Stomach (tissue), 9 donors: Measurements from ENCODE around the gene USP24. TPM values are rescaled to one million over a fixed set of nuclear protein-coding genes. Genes with fewer than 3 reads are reported as not detected.
A peak's percentile ranks its signal among the peaks of the same experiment; 100 is the strongest.

Experiments used
- DNase-seq, 2 donors: peaks; one replicate each; pipeline versions ENCODE4 v3.0.0 to v3.0.0-alpha.2; 2013 to 2019
- H3K27ac ChIP-seq, 5 donors: fragments of 200-600 bp in 4 of 5; sonication (generic) in 4 of 5; one replicate each; pipeline ENCODE4 v1.5.1; 2013 to 2019; ENCODE audit warnings: mild to moderate bottlenecking in 1 of 5, moderate library complexity in 1 of 5
- H3K27me3 ChIP-seq, 3 donors: fragments of 200-600 bp; sonication (generic); one replicate each; pipeline ENCODE4 v1.5.1; 2017 to 2019; ENCODE audit warnings: mixed run types in 1 of 3
- H3K36me3 ChIP-seq, 4 donors: fragments of 200-600 bp; sonication (generic); 1 replicate in 3 of 4; 2 replicates in 1 of 4; pipeline ENCODE4 v1.5.1; 2016 to 2019
- H3K4me1 ChIP-seq, 4 donors: fragments of 200-600 bp; sonication (generic); one replicate each; pipeline ENCODE4 v1.5.1; 2016 to 2019
- H3K4me3 ChIP-seq, 4 donors: fragments of 200-600 bp; sonication (generic) in 3 of 4; one replicate each; pipeline ENCODE4 v1.5.1; 2016 to 2019; ENCODE audit warnings: mild to moderate bottlenecking in 1 of 4
- H3K9me3 ChIP-seq, 4 donors: fragments of 200-600 bp; sonication (generic); one replicate each; pipeline ENCODE4 v1.5.1; 2016 to 2019
- CTCF ChIP-seq, 7 experiments: fragments of 450-650 bp in 4 of 7; fragments of 200-600 bp in 3 of 7; sonication (generic) in 3 of 7; IDR thresholded peaks; one replicate each; pipeline ENCODE4 v1.5.1; 2016 to 2019; ENCODE audit warnings: antibody characterized with exemption in 7 of 7, control low read depth in 2 of 7, mild to moderate bottlenecking in 1 of 7
- EP300 ChIP-seq: sonication (generic); formaldehyde crosslinking; IDR thresholded peaks from one replicate; pipeline ENCODE4 v1.6.1; 2017; ENCODE audit warnings: antibody characterized with exemption
- POLR2A ChIP-seq, 4 donors: fragments of 450-650 bp; IDR thresholded peaks; one replicate each; pipeline ENCODE4 v1.6.1; 2016; ENCODE audit warnings: antibody characterized with exemption in 4 of 4, control low read depth in 2 of 4, mild to moderate bottlenecking in 1 of 4, moderate library complexity in 1 of 4
- POLR2AphosphoS5 ChIP-seq, 3 donors: sonication (generic); formaldehyde crosslinking; IDR thresholded peaks; one replicate each; pipeline ENCODE4 v1.6.1; 2016; ENCODE audit warnings: antibody characterized with exemption in 3 of 3
- WGBS, 5 donors: extraction: QIAGEN DNeasy Blood & Tissue Kit in 3 of 5; methylation state at CpG; one replicate each; pipeline versions ENCODE4 v1.1.5 to v1.1.7; 2013 to 2018; 5-methylcytosine and 5-hydroxymethylcytosine counted together
- intact Hi-C: fragments of 100-400 bp; cut with DNase I; formaldehyde crosslinking; loops from one replicate; pipeline ENCODE4 v1.15.1; 2023; ENCODE audit warnings: low total_unique reads
- polyA plus RNA-seq, 3 donors: library from polyadenylated mRNA; stranded (reverse); fragments of 200-250 nt; gene quantifications; one replicate each; pipeline ENCODE4 v1.2.3, GENCODE V29; 2013
- total RNA-seq, 5 donors: library from RNA; depleted of rRNA; stranded (reverse); fragments of >200 nt; gene quantifications; one replicate each; pipeline versions ENCODE4 v1.1.0 to v1.2.3, GENCODE V29; 2014 to 2016
- donor health status: healthy with polysubstance abuse.
- donor health status: Bipolar disorder and iron deficiency.
- donor health status: healthy.

Gene USP24
- total and polyA plus RNA-seq, 8 donors, result 5.5 to 114 (median 17.0) TPM

DNA sequence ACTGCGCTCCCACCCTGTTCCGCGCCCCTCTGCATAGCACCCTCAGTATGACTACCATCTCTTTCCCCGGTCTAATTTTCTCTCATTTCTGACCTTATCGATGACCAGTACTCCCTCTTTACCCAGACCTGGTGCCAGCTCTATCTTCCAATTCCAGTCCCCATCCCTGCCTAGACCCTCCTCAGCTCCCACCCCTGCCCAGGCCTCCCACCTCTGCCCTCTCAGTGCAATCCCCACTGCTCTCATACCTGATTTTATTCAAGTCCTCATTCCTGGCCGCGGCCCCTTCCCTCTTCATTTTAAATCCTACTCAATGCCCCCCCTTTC lies 1.3 kb downstream of the USP24 start:
- 9 to 14% (median 11%) methylated on average over 7 of the region's 7 CpGs for WGBS, 5 donors
- intact Hi-C loops, result no loop called here
- Histone ChIP-seq H3K27ac (peak overlapping the region; percentile 94 to 98 (median 96)), H3K4me1 (peaks cover 28 to 80% (median 58%) of the 10 kb centered on the region in 4 donors), H3K9me3 (no peaks in the 10 kb centered on the region), H3K27me3 (no peaks in the 10 kb centered on the region), H3K36me3 (no peaks in the 10 kb centered on the region), H3K4me3 (peak overlapping the region; percentile 75 to 87 (median 82))
- DNase-seq, result peak in 1 of 2 donors; percentile 44
- no peak for TF ChIP-seq POLR2AphosphoS5 (IDR thresholded peaks at IDR 0.05)
- no peak for TF ChIP-seq EP300
- no peak for TF ChIP-seq CTCF (IDR thresholded peaks at IDR 0.05)
- TF ChIP-seq POLR2A (IDR thresholded peaks at IDR 0.05), result no peak

- peak overlapping the region; percentile 94 to 98 (median 96) for H3K27ac ChIP-seq
Observed at GRCh38 chr1:55213151-55213884, 1.8 kb downstream of the USP24 start.

DNA sequence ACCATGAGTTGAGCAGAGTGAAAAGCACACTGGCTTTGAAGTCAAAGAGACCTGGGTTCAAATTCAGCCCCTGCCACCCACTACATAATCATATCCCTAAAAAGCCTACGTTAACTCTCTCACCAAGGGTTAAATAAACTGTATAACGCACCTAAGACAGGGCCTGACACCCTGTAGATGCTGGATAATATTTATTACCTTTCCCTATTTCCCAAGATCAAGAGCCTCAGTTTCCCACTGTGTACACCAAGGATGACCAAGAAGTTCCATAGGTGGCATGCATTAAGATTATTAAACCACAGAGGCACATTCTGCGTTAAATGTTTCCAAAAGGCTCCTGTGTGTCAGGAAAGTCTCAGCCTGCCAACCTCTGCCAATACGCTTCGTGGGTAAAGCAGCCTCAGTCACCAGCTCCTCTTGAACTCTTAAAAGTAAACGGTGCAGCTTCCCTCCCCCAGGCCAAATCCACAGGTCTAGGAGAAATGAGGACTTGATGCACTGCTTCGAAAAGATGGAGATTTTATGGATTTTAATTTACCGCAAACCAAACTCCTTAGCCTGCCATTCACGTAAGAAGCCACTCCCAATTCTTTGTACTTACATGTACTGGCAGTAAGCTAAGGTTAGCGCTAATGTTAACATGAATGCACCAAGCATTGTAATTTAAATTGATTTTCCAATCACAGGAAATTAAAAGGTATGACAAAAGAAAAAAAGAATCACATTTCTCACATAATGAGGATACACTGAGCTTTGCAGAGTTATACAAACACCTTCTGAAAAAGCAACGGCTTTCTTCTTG lies 2.6 kb downstream of the USP24 start:
- TF ChIP-seq EP300 (no peak), CTCF (IDR thresholded peaks at IDR 0.05) (no peak), POLR2A (IDR thresholded peaks at IDR 0.05) (no peak), POLR2AphosphoS5 (IDR thresholded peaks at IDR 0.05) (no peak)
- no peak for DNase-seq
- 19 to 35% (median 33%) methylated on average over 11 of the region's 11 CpGs for WGBS, 5 donors
- no peaks in the 10 kb centered on the region for H3K27me3 ChIP-seq
- H3K9me3 ChIP-seq, result no peaks in the 10 kb centered on the region
- intact Hi-C loops, result no loop called here
- H3K36me3 ChIP-seq, result no peaks in the 10 kb centered on the region
- H3K4me3 ChIP-seq, result peak overlapping the region; percentile 75 to 87 (median 82)
- peak overlapping the region; percentile 41 to 98 (median 94) for H3K27ac ChIP-seq
- peaks cover 28 to 85% (median 62%) of the 10 kb centered on the region in 4 donors for H3K4me1 ChIP-seq

More at GRCh38 chr1:55213151-55213884, 1.8 kb downstream of the USP24 start:
- no peak for TF ChIP-seq POLR2A (IDR thresholded peaks at IDR 0.05)
- TF ChIP-seq POLR2AphosphoS5 (IDR thresholded peaks at IDR 0.05), result no peak
- TF ChIP-seq CTCF (IDR thresholded peaks at IDR 0.05), result no peak
- no peak for TF ChIP-seq EP300
- Histone ChIP-seq H3K4me1 (peaks cover 28 to 85% (median 59%) of the 10 kb centered on the region in 4 donors), H3K36me3 (no peaks in the 10 kb centered on the region), H3K9me3 (no peaks in the 10 kb centered on the region), H3K4me3 (peak overlapping the region; percentile 75 to 87 (median 82)), H3K27me3 (no peaks in the 10 kb centered on the region)
- intact Hi-C loops, result no loop called here
- DNase-seq, result no peak
- 10 to 22% (median 16%) methylated on average over 10 of the region's 10 CpGs for WGBS, 5 donors

DNA sequence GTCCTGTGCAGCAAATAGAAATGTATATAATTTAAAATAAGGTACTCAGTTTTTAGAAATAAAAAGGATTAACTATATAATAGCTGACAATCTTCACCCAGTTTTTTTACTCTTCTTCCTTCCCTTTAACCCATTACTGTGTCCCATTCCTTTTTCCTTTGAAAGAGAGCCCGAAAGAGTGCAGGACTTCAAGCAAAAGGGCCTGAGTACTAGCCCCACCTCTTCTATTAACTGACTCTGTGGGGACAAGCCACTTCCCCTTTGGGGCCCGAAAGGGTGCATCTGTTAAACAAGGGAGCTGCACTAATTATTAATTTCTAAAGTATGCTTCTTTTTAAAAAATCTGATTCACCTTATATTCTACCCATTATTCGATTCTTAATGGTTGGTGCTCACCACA lies 3.3 kb downstream of the USP24 start:
- intact Hi-C loops, result no loop called here
- Histone ChIP-seq H3K36me3 (no peaks in the 10 kb centered on the region), H3K27me3 (no peaks in the 10 kb centered on the region), H3K9me3 (no peaks in the 10 kb centered on the region), H3K4me3 (peak overlapping the region; percentile 75 to 87 (median 82)), H3K27ac (peak overlapping the region in 4 of 5 donors; percentile 31 to 98 (median 95)), H3K4me1 (peaks cover 28 to 85% (median 60%) of the 10 kb centered on the region in 4 donors)
- TF ChIP-seq EP300 (no peak), POLR2A (IDR thresholded peaks at IDR 0.05) (no peak), CTCF (IDR thresholded peaks at IDR 0.05) (no peak)
- WGBS, 5 donors, result 27 to 46% (median 44%) methylated on average over 3 of the region's 3 CpGs
- peak in 1 of 2 donors; percentile 38 for DNase-seq
